KMS-11 (cell line): ENCODE measurements around the gene FREM1.

Experiments
- H2AFZ ChIP-seq: fragments of 200-600 bp; sonication (generic); 2 replicates; pipeline ENCODE4 v1.6.1; 2016; ENCODE audit warnings: antibody characterized with exemption, mixed run types, low read depth
- H3K27ac ChIP-seq: fragments of 200-600 bp; sonication (generic); 2 replicates; pipeline ENCODE4 v1.6.1; 2016; ENCODE audit warnings: mild to moderate bottlenecking, mixed run types
- H3K27me3 ChIP-seq: fragments of 200-600 bp; sonication (generic); 2 replicates; pipeline ENCODE4 v1.6.1; 2017; ENCODE audit warnings: mild to moderate bottlenecking, low read depth, mixed run types, moderate library complexity; ENCODE audit not compliant: insufficient read depth
- H3K36me3 ChIP-seq: fragments of 200-600 bp; sonication (generic); 2 replicates; pipeline ENCODE4 v1.6.1; 2017; ENCODE audit warnings: mild to moderate bottlenecking, mixed run types; ENCODE audit not compliant: insufficient read depth
- H3K4me1 ChIP-seq: fragments of 200-600 bp; sonication (generic); 2 replicates; pipeline ENCODE4 v1.6.1; 2016; ENCODE audit warnings: mild to moderate bottlenecking, low read depth, mixed run types; ENCODE audit not compliant: poor library complexity, severe bottlenecking
- H3K4me2 ChIP-seq: fragments of 200-600 bp; sonication (generic); 2 replicates; pipeline ENCODE4 v1.7.0; 2016; ENCODE audit warnings: mild to moderate bottlenecking, mixed run types
- H3K4me3 ChIP-seq: fragments of 200-600 bp; sonication (generic); IDR thresholded peaks from 2 replicates; pipeline ENCODE4 v1.6.1; 2017; ENCODE audit warnings: low read depth, low read length, mixed read lengths; ENCODE audit not compliant: insufficient read depth
- H3K79me2 ChIP-seq: fragments of 200-600 bp; sonication (generic); 2 replicates; pipeline ENCODE4 v1.6.1; 2016; ENCODE audit warnings: low read depth, mixed run types; ENCODE audit not compliant: insufficient read depth
- H3K9ac ChIP-seq: fragments of 200-600 bp; sonication (generic); 2 replicates; pipeline ENCODE4 v1.6.1; 2016; ENCODE audit warnings: mild to moderate bottlenecking, mixed run types
- H4K20me1 ChIP-seq: fragments of 200-600 bp; sonication (generic); 2 replicates; pipeline ENCODE4 v1.6.1; 2016; ENCODE audit warnings: mild to moderate bottlenecking, mixed run types; ENCODE audit not compliant: insufficient read depth
- TF ChIP-seq, protein P1 (sequence below): fragments of 200-600 bp; sonication (generic); conservative IDR thresholded peaks from 2 replicates; pipeline ENCODE4 v1.6.1; 2017; ENCODE audit warnings: low read depth, mild to moderate bottlenecking, antibody characterized with exemption, low read length, moderate library complexity, mixed read lengths

Gene FREM1

DNA sequence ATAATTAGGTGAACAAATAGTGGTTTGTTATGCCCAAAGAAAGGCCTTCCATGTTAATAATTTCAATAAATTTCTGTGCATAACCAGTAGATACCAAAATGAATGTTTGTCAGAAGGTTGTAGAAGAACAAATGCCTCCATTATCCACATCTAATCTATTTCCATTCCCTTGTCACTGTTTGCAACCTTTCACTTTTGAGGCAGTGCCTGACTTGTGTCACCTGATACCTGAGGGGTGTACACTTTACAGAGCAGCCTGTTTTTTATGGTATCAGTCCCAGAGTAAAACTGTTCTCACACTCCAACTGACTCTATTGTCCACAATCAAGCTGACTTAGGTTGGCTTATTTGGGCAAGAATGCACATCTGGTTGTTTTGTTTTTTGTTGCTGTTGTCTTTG is 40.1 kb downstream of the FREM1 start:
- Histone ChIP-seq H4K20me1 (no peaks in the 10 kb centered on the region), H3K4me3 (no peak overlapping the region), H3K36me3 (no peaks in the 10 kb centered on the region), H3K79me2 (no peaks in the 10 kb centered on the region), H3K9ac (no peak overlapping the region), H3K4me2 (no peak overlapping the region), H3K27me3 (no peaks in the 10 kb centered on the region), H3K27ac (no peak overlapping the region), H3K4me1 (no peaks in the 10 kb centered on the region), H2AFZ (no peak overlapping the region)
- TF ChIP-seq, protein P1, sequence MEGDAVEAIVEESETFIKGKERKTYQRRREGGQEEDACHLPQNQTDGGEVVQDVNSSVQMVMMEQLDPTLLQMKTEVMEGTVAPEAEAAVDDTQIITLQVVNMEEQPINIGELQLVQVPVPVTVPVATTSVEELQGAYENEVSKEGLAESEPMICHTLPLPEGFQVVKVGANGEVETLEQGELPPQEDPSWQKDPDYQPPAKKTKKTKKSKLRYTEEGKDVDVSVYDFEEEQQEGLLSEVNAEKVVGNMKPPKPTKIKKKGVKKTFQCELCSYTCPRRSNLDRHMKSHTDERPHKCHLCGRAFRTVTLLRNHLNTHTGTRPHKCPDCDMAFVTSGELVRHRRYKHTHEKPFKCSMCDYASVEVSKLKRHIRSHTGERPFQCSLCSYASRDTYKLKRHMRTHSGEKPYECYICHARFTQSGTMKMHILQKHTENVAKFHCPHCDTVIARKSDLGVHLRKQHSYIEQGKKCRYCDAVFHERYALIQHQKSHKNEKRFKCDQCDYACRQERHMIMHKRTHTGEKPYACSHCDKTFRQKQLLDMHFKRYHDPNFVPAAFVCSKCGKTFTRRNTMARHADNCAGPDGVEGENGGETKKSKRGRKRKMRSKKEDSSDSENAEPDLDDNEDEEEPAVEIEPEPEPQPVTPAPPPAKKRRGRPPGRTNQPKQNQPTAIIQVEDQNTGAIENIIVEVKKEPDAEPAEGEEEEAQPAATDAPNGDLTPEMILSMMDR: no peak

DNA sequence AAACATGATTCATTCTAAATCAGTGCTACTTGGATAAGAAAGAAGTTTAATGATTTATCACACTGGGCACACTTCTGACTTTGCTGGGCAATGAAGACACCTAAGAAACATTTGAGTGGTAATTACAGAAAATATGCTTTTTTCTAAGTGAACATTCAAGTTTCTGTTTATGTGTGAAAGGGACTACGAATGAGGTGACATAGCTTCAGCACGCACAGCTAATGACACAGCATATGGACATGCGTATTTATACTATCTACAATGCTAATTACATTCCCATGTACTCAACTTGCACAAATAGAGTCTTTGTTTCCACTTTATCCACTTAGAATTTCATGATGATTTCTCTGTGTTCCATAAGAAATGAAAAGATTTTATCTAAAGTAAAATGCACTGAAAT is 40.6 kb downstream of the FREM1 start:
- TF ChIP-seq, protein P1: no peak

DNA sequence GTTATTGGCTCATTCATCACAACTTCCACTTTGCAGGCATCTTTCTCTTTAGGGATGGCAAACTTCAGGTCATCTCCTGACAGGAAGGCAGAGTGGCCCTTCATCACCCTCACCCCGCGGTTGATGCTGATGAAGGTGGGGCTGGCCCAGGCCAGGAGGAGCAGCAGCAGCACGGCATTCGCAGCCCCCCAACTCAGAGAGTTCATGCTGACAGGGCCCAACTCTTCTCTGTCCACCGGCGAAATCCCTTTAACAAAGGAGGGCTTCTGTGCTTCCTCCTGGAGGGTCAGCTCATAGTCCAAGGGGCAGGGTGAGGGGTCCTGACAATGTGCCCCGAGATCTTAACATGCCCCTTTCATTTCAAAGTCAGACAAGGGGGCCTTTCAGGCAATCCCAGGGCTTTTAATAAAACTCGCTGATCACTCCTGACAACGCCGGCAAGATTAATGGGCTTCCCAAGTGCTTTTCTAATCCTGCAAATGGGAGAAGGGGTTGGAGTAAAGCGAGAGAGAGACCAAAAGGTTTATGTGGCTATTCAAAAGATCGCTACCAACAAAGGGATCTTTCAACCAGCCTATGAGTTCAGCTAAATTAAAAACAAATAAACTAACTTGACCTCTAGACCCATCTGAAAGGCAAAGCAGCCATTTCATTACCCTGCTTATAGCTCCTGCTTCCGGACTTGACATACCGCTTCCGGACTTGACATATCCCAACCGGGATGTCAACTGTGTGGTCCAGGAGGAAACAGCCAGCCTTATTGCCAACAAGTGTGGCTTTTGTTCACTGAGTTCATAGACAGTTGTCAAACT is 41.2 kb downstream of the FREM1 start:
- no peak overlapping the region for H3K9ac ChIP-seq
- no peaks in the 10 kb centered on the region for H4K20me1 ChIP-seq
- H3K27me3 ChIP-seq: no peaks in the 10 kb centered on the region
- no peak overlapping the region for H3K4me3 ChIP-seq
- no peaks in the 10 kb centered on the region for H3K79me2 ChIP-seq
- TF ChIP-seq, protein P1: no peak
- H3K27ac ChIP-seq: no peak overlapping the region
- H3K4me2 ChIP-seq: no peak overlapping the region
- H3K36me3 ChIP-seq: no peaks in the 10 kb centered on the region
- no peak overlapping the region for H2AFZ ChIP-seq
- H3K4me1 ChIP-seq: no peaks in the 10 kb centered on the region

More for the DNA sequence above, 40.6 kb downstream of the FREM1 start:
- Histone ChIP-seq H3K27ac (no peak overlapping the region), H3K36me3 (no peaks in the 10 kb centered on the region), H3K4me2 (no peak overlapping the region), H3K79me2 (no peaks in the 10 kb centered on the region), H3K4me1 (no peaks in the 10 kb centered on the region), H3K9ac (no peak overlapping the region), H3K27me3 (no peaks in the 10 kb centered on the region), H4K20me1 (no peaks in the 10 kb centered on the region), H2AFZ (no peak overlapping the region), H3K4me3 (no peak overlapping the region)

DNA sequence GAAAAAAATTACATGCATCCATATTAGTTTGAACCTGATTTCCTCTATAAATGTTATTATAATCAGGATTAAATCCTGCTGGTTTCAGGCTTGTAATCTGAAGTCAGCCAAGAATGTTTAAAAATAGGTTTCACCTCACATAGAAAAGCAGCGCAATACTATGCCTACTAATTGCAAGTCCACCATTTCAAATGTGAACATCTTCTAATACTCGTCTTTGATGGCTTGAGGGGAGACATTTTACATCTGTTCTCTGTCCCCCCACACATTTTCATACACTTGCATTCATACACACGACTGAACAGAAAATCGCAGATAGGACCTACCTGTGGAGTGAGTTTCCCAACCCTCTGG is 41.8 kb downstream of the FREM1 start:
- Histone ChIP-seq H3K79me2 (no peaks in the 10 kb centered on the region), H3K27ac (no peak overlapping the region), H2AFZ (no peak overlapping the region), H3K27me3 (no peaks in the 10 kb centered on the region), H3K36me3 (no peaks in the 10 kb centered on the region), H4K20me1 (no peaks in the 10 kb centered on the region), H3K4me1 (no peaks in the 10 kb centered on the region), H3K4me3 (no peak overlapping the region), H3K9ac (no peak overlapping the region), H3K4me2 (no peak overlapping the region)
- TF ChIP-seq, protein P1: no peak
